Middle frontal gyrus (tissue), 1 donor: ENCODE data around the gene ADCYAP1R1.

ENCODE experiments used
- DNase-seq: peaks from one replicate; pipeline ENCODE4 v3.0.0-alpha.2; 2015; ENCODE audit warnings: low spot score; ENCODE audit errors: extremely low spot score

The ADCYAP1R1 gene

GRCh38 chr7:31104361-31105255 is 52.5 kb downstream of the ADCYAP1R1 start:
- no peak for DNase-seq

- no peak for DNase-seq
Measured at GRCh38 chr7:31105256-31105950, 53.3 kb downstream of the ADCYAP1R1 start.

GRCh38 chr7:31106303-31107105 is 54.4 kb downstream of the ADCYAP1R1 start:
- no peak for DNase-seq

- DNase-seq, result no peak
Measured at GRCh38 chr7:31107106-31108090, 55.3 kb downstream of the ADCYAP1R1 start.

GRCh38 chr7:31108097-31108657 is 56.1 kb downstream of the ADCYAP1R1 start:
- DNase-seq, result no peak

GRCh38 chr7:31109751-31110150 is 57.6 kb downstream of the ADCYAP1R1 start:
- no peak for DNase-seq

- no peak for DNase-seq
Measured at GRCh38 chr7:31110331-31111108, 58.4 kb downstream of the ADCYAP1R1 start.

- no peak for DNase-seq
Measured at GRCh38 chr7:31111109-31111451, 59.0 kb downstream of the ADCYAP1R1 start.

- no peak for DNase-seq
Measured at GRCh38 chr7:31113660-31114059, 61.6 kb downstream of the ADCYAP1R1 start.

GRCh38 chr7:31114593-31115343 is 62.7 kb downstream of the ADCYAP1R1 start:
- DNase-seq, result no peak

- DNase-seq, result no peak
Measured at GRCh38 chr7:31116615-31117014, 64.5 kb downstream of the ADCYAP1R1 start.

GRCh38 chr7:31119249-31119648 is 67.1 kb downstream of the ADCYAP1R1 start:
- no peak for DNase-seq

GRCh38 chr7:31120800-31121513 is 68.8 kb downstream of the ADCYAP1R1 start:
- DNase-seq, result no peak

- DNase-seq, result no peak
Measured at GRCh38 chr7:31121601-31122000, 69.5 kb downstream of the ADCYAP1R1 start.

- DNase-seq, result peak; percentile 71
Measured at GRCh38 chr7:31122649-31123058, 70.5 kb downstream of the ADCYAP1R1 start.

- no peak for DNase-seq
Measured at GRCh38 chr7:31123321-31123720, 71.2 kb downstream of the ADCYAP1R1 start.

- no peak for DNase-seq
Measured at GRCh38 chr7:31123726-31124125, 71.6 kb downstream of the ADCYAP1R1 start.

- no peak for DNase-seq
Measured at GRCh38 chr7:31125171-31125570, 73.1 kb downstream of the ADCYAP1R1 start.
